ENCODE results near the gene VTI1B. TPM values are rescaled to one million over a fixed set of nuclear protein-coding genes. Genes with fewer than 3 reads are reported as not detected.
A peak's percentile ranks its signal among the peaks of the same experiment; 100 is the strongest.
"Not testable (repeated sequence)": the region's sequence is repeated elsewhere in the genome, so short reads cannot be mapped to it uniquely, and the experiment has no call there.

The VTI1B gene
- total RNA-seq, 3 donors from 2014 or later (not counting 1 experiment from before 2014, with no cell fraction given) = 47.5 to 77.1 (median 57.9) TPM

DNA sequence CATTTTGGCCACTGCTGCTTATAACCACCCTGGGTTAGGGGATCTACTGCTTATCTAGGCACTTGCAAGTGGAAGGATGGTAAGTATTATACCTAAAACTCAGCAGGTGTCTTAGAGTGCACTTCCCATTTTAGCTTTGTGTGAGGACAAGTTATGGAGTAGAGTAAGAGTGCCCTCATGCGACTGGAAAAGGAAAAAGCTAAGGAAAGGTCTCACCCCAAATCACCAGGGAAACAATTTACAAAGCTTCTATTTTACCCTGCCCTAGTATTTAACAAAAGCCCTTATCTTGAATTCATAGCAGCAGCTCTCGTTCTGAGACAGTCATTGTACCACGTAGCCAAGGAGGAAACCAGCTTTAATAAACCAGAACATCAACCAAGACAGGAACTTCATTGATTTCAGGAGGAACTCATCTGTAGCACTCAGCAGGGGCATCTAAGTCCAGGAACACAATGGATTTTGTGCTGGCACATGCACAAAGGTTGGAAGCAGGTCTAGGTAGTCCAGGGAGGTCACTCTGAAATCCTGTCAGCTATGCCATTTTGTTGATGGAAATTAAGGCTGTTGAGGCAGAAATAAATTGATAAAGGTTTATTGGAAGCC is 30.2 kb upstream of the VTI1B start:
- Histone ChIP-seq H3K36me3 (ENCODE audit: control insufficient read depth, insufficient read depth, low read length) (no peaks in the 10 kb centered on the region), H3K9me3 (ENCODE audit: control insufficient read depth, insufficient read depth, low read length) (no peaks in the 10 kb centered on the region), H3K4me3 (ENCODE audit: low read length) (no peak overlapping the region), H3K27ac (ENCODE audit: low read length) (no peak overlapping the region), H3K27me3 (ENCODE audit: control insufficient read depth, insufficient read depth, low read length) (no peaks in the 10 kb centered on the region), H3K4me1 (ENCODE audit: control insufficient read depth, insufficient read depth, low read length) (no peaks in the 10 kb centered on the region)
- intact Hi-C loops (cut with micrococcal nuclease) = loop anchor here (1.0 to 10.0 kb wide), 5 partner anchors 37 to 1210 kb away; no protein-coding TSS in a partner anchor
- no peaks in the 10 kb centered on the region for H3K9me3 Mint-ChIP-seq
- ATAC-seq = peak; percentile 81 to 88 (median 82)
- peaks cover 6 to 16% of the 10 kb centered on the region in 2 donors for H3K27me3 Mint-ChIP-seq (ENCODE audit: low read depth in 2 of 2)
- 2% methylated on average over 2 of the region's 3 CpGs for WGBS (ENCODE audit: insufficient coverage)
- no peak overlapping the region for H3K4me3 Mint-ChIP-seq
- TF ChIP-seq, protein P1, sequence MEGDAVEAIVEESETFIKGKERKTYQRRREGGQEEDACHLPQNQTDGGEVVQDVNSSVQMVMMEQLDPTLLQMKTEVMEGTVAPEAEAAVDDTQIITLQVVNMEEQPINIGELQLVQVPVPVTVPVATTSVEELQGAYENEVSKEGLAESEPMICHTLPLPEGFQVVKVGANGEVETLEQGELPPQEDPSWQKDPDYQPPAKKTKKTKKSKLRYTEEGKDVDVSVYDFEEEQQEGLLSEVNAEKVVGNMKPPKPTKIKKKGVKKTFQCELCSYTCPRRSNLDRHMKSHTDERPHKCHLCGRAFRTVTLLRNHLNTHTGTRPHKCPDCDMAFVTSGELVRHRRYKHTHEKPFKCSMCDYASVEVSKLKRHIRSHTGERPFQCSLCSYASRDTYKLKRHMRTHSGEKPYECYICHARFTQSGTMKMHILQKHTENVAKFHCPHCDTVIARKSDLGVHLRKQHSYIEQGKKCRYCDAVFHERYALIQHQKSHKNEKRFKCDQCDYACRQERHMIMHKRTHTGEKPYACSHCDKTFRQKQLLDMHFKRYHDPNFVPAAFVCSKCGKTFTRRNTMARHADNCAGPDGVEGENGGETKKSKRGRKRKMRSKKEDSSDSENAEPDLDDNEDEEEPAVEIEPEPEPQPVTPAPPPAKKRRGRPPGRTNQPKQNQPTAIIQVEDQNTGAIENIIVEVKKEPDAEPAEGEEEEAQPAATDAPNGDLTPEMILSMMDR (IDR thresholded peaks at IDR 0.05) = peak; percentile 68
- H3K27ac Mint-ChIP-seq = no peak overlapping the region
- no peaks in the 10 kb centered on the region for H3K36me3 Mint-ChIP-seq
- DNase-seq = peak in 1 of 2 donors; percentile 82
- H3K4me1 Mint-ChIP-seq = no peaks in the 10 kb centered on the region

DNA sequence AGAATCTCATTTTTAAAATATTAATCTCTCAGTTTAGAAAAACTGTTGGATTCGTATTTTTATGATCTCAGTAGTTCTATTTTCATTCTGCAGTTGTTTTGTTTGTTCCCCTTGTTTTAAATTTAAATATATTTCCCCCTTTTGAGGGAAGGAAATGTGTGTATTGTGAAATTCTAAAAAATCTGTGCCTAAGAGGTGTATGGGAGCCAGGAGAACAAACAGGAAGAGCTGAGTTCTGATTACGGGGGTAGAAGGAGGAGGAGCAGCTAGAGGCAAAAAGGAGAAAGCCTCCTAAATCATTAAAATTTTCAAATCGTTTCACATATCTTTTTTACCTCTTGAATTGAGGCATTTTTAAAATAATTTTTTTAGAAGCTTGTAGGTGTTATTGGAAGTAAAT is 29.6 kb upstream of the VTI1B start:
- WGBS (ENCODE audit: insufficient coverage) = no CpG with 5 or more reads among the region's 3 CpGs
- no peak overlapping the region for H3K27ac ChIP-seq (ENCODE audit: low read length)
- ATAC-seq (no peak), DNase-seq (no peak)
- peaks cover 6 to 16% of the 10 kb centered on the region in 2 donors for H3K27me3 Mint-ChIP-seq (ENCODE audit: low read depth in 2 of 2)
- no peaks in the 10 kb centered on the region for H3K9me3 ChIP-seq (ENCODE audit: control insufficient read depth, insufficient read depth, low read length)
- H3K36me3 Mint-ChIP-seq = no peaks in the 10 kb centered on the region
- H3K27ac Mint-ChIP-seq = no peak overlapping the region
- TF ChIP-seq, protein P1 (IDR thresholded peaks at IDR 0.05) = no peak
- no peaks in the 10 kb centered on the region for H3K27me3 ChIP-seq (ENCODE audit: control insufficient read depth, insufficient read depth, low read length)
- no peak overlapping the region for H3K4me3 ChIP-seq (ENCODE audit: low read length)
- H3K4me1 Mint-ChIP-seq = no peaks in the 10 kb centered on the region
- intact Hi-C loops (cut with micrococcal nuclease) = loop anchor here (1.0 to 10.0 kb wide), 5 partner anchors 37 to 1209 kb away; no protein-coding TSS in a partner anchor
- H3K4me1 ChIP-seq (ENCODE audit: control insufficient read depth, insufficient read depth, low read length) = no peaks in the 10 kb centered on the region
- no peaks in the 10 kb centered on the region for H3K36me3 ChIP-seq (ENCODE audit: control insufficient read depth, insufficient read depth, low read length)
- H3K4me3 Mint-ChIP-seq = no peak overlapping the region
- H3K9me3 Mint-ChIP-seq = no peaks in the 10 kb centered on the region

DNA sequence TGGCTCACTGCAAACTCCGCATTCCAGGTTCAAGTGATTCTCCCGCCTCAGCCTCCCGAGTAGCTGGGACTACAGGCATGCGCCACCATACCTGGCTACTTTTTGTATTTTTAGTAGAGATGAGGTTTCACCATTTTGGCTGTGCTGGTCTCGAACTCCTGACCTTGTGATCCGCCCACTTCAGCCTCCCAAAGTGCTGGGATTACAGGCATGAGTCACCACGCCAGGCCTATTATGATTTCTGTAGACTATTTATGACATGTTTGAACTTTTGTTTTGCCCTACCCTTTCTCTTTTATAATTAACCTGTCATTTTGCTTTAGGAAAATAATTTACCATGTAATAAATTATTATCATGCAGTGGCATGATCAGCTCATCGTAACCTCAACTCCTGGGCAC is 27.1 kb upstream of the VTI1B start, which contains the start of gene RDH12:
TSS of gene RDH12 (plus strand) at position 395 of the 400 bp plus-strand sequence. CDS start 20,757 bp downstream, outside the sequence.
- H3K4me3 ChIP-seq (ENCODE audit: low read length); H3K4me3 Mint-ChIP-seq; H3K4me1 Mint-ChIP-seq: not testable (repeated sequence)

DNA sequence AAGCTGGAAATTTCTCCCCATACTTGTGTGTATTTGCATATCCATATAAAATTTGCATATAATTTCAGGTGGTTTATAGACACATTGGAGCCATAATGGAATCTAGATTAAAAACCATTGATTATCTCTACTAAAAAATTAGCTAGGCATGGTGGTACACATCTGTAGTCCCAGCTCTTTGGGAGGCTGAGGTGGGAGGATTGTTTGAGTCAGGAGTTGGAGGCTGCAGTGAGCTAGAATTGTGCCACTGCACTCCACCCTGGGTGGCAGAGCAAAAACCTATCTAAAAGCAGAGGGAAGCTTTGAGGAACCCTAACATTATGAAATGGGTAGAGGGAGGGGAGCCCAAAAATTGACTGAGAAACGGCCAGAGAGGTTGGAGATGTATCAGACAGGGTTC is 23.7 kb upstream of the VTI1B start:
- H3K4me3 Mint-ChIP-seq = no peak overlapping the region
- H3K4me1 Mint-ChIP-seq = peaks cover 11 to 18% of the 10 kb centered on the region in 2 donors
- Histone ChIP-seq H3K27ac (ENCODE audit: low read length) (no peak overlapping the region), H3K4me1 (ENCODE audit: control insufficient read depth, insufficient read depth, low read length) (peaks cover 9% of the 10 kb centered on the region), H3K4me3 (ENCODE audit: low read length) (no peak overlapping the region), H3K9me3 (ENCODE audit: control insufficient read depth, insufficient read depth, low read length) (no peaks in the 10 kb centered on the region), H3K36me3 (ENCODE audit: control insufficient read depth, insufficient read depth, low read length) (no peaks in the 10 kb centered on the region), H3K27me3 (ENCODE audit: control insufficient read depth, insufficient read depth, low read length) (no peaks in the 10 kb centered on the region)
- TF ChIP-seq, protein P1 (IDR thresholded peaks at IDR 0.05) = no peak
- DNase-seq (no peak), ATAC-seq (no peak)
- H3K27me3 Mint-ChIP-seq (ENCODE audit: low read depth in 2 of 2) = no peaks in the 10 kb centered on the region
- intact Hi-C loops (cut with micrococcal nuclease) = no loop called here
- H3K36me3 Mint-ChIP-seq = no peaks in the 10 kb centered on the region
- 75% methylated on average over 1 of the region's 1 CpG for WGBS (ENCODE audit: insufficient coverage)
- H3K9me3 Mint-ChIP-seq = no peaks in the 10 kb centered on the region
- H3K27ac Mint-ChIP-seq = no peak overlapping the region

More for the DNA sequence above, 27.1 kb upstream of the VTI1B start, which contains the start of gene RDH12:
- H3K27me3 Mint-ChIP-seq (ENCODE audit: low read depth in 2 of 2) = peaks cover 6 to 16% of the 10 kb centered on the region in 2 donors
- H3K9me3 ChIP-seq (ENCODE audit: control insufficient read depth, insufficient read depth, low read length); ATAC-seq; H3K27ac Mint-ChIP-seq; H3K27ac ChIP-seq (ENCODE audit: low read length); DNase-seq; H3K9me3 Mint-ChIP-seq; H3K27me3 ChIP-seq (ENCODE audit: control insufficient read depth, insufficient read depth, low read length); H3K36me3 Mint-ChIP-seq; H3K36me3 ChIP-seq (ENCODE audit: control insufficient read depth, insufficient read depth, low read length); H3K4me1 ChIP-seq (ENCODE audit: control insufficient read depth, insufficient read depth, low read length): not testable (repeated sequence)
- intact Hi-C loops (cut with micrococcal nuclease) = loop anchor here (5.0 to 10.0 kb wide), 2 partner anchors 34 to 1207 kb away; no protein-coding TSS in a partner anchor
- WGBS (ENCODE audit: insufficient coverage) = 87% methylated on average over 8 of the region's 8 CpGs

Data from natural killer cell (primary cell).